ENCODE data around the gene SLC49A3.

SLC49A3 gene

GRCh38 chr4:664713-665231, 24.2 kb downstream of the SLC49A3 start:
- Histone ChIP-seq H3K4me1 (ENCODE audit: control insufficient read depth in 1 of 2, insufficient read depth in 1 of 2, low read depth in 1 of 2, low read length in 1 of 2) (peaks cover 4 to 10% of the 10 kb centered on the region in 2 experiments), H3K4me3 (ENCODE audit: low read depth in 1 of 2, low read length in 1 of 2) (no peak overlapping the region), H3K27me3 (no peaks in the 10 kb centered on the region), H3K36me3 (no peaks in the 10 kb centered on the region), H3K9me3 (no peaks in the 10 kb centered on the region), H3K27ac (no peak overlapping the region)
- no peak for TF ChIP-seq CTCF (IDR thresholded peaks at IDR 0.05)

- TF ChIP-seq CTCF (IDR thresholded peaks at IDR 0.05): no peak
These were observed 25.2 kb downstream of the SLC49A3 start for GRCh38 chr4:663438-664428.

GRCh38 chr4:663046-663437, 25.9 kb downstream of the SLC49A3 start:
- Histone ChIP-seq H3K27me3 (no peaks in the 10 kb centered on the region), H3K36me3 (no peaks in the 10 kb centered on the region), H3K4me1 (ENCODE audit: control insufficient read depth in 1 of 2, insufficient read depth in 1 of 2, low read depth in 1 of 2, low read length in 1 of 2) (peaks cover 4 to 10% of the 10 kb centered on the region in 2 experiments), H3K9me3 (no peaks in the 10 kb centered on the region), H3K4me3 (ENCODE audit: low read depth in 1 of 2, low read length in 1 of 2) (peak overlapping the region; percentile 73 to 75), H3K27ac (no peak overlapping the region)
- no peak for TF ChIP-seq CTCF (IDR thresholded peaks at IDR 0.05)

More at GRCh38 chr4:663438-664428, 25.2 kb downstream of the SLC49A3 start:
- H3K4me3 ChIP-seq (ENCODE audit: low read depth in 1 of 2, low read length in 1 of 2): peak overlapping the region; percentile 73 to 75
- no peaks in the 10 kb centered on the region for H3K36me3 ChIP-seq
- H3K4me1 ChIP-seq (ENCODE audit: control insufficient read depth in 1 of 2, insufficient read depth in 1 of 2, low read depth in 1 of 2, low read length in 1 of 2): peaks cover 4 to 10% of the 10 kb centered on the region in 2 experiments
- H3K27ac ChIP-seq: peak overlapping the region; percentile 37
- H3K9me3 ChIP-seq: no peaks in the 10 kb centered on the region
- H3K27me3 ChIP-seq: no peaks in the 10 kb centered on the region

GRCh38 chr4:661881-662761, 26.8 kb downstream of the SLC49A3 start:
- no peaks in the 10 kb centered on the region for H3K36me3 ChIP-seq
- no peaks in the 10 kb centered on the region for H3K9me3 ChIP-seq
- peaks cover 4 to 10% of the 10 kb centered on the region in 2 experiments for H3K4me1 ChIP-seq (ENCODE audit: control insufficient read depth in 1 of 2, insufficient read depth in 1 of 2, low read depth in 1 of 2, low read length in 1 of 2)
- H3K27ac ChIP-seq: no peak overlapping the region
- TF ChIP-seq CTCF (IDR thresholded peaks at IDR 0.05): no peak
- no peaks in the 10 kb centered on the region for H3K27me3 ChIP-seq
- H3K4me3 ChIP-seq (ENCODE audit: low read depth in 1 of 2, low read length in 1 of 2): no peak overlapping the region

DNA sequence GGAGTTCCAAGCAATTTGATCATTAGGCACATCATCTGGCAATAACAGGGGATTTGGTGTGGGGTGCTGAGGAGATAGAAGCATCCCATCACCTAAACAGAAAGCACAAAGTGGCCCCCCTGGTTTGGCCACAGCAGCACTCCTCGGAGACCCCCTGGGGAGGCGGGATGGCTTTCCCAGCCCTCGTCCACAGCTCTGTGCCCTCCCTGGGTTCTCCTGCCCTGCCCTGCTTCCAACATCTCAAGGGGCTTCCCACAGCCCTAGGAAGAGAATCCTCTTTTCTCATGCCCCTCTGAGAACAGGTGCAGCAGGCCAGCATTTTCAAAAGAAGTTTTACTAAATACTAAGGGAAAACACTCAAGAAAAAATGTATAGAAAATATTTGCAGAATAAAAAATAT, 27.7 kb downstream of the SLC49A3 start:
- H3K4me3 ChIP-seq (ENCODE audit: low read depth in 1 of 2, low read length in 1 of 2): no peak overlapping the region
- H3K36me3 ChIP-seq: no peaks in the 10 kb centered on the region
- H3K27ac ChIP-seq: no peak overlapping the region
- H3K4me1 ChIP-seq (ENCODE audit: control insufficient read depth in 1 of 2, insufficient read depth in 1 of 2, low read depth in 1 of 2, low read length in 1 of 2): peaks cover 4 to 10% of the 10 kb centered on the region in 2 experiments
- no peak for TF ChIP-seq CTCF (IDR thresholded peaks at IDR 0.05)
- H3K27me3 ChIP-seq: no peaks in the 10 kb centered on the region
- no peaks in the 10 kb centered on the region for H3K9me3 ChIP-seq
